ENCODE measurements around the gene NPC1.
A peak's percentile ranks its signal among the peaks of the same experiment; 100 is the strongest.
"Not testable (repeated sequence)": the region's sequence is repeated elsewhere in the genome, so short reads cannot be mapped to it uniquely, and the experiment has no call there.

The NPC1 gene

GRCh38 chr18:23519734-23520133, 66.6 kb downstream of the NPC1 start:
- no peak for TF ChIP-seq SPI1 (IDR thresholded peaks at IDR 0.05; ENCODE audit: low read depth, low read length)
- no peak for TF ChIP-seq PAX5 (IDR thresholded peaks at IDR 0.05; ENCODE audit: insufficient read depth, low read length, severe bottlenecking)
- TF ChIP-seq TAF1 (IDR thresholded peaks at IDR 0.05; ENCODE audit: low read depth, low read length), result no peak
- TF ChIP-seq POU2F2 (IDR thresholded peaks at IDR 0.05; ENCODE audit: low read depth, low read length), result no peak
- TF ChIP-seq POLR2AphosphoS5 (IDR thresholded peaks at IDR 0.05; ENCODE audit: low read depth, low read length), result no peak
- no peak for TF ChIP-seq POLR2A (IDR thresholded peaks at IDR 0.05; ENCODE audit: low read depth, low read length)
- FAIRE-seq (no peak), DNase-seq (ENCODE audit: insufficient read length, low spot score) (no peak)

- DNase-seq (ENCODE audit: insufficient read length, low spot score) (peak; percentile 47), FAIRE-seq (peak; percentile 94)
- TF ChIP-seq POU2F2 (IDR thresholded peaks at IDR 0.05; ENCODE audit: low read depth, low read length) (0 out of 2 replicates have a peak, but pooled peaks have one; percentile 47), PAX5 (IDR thresholded peaks at IDR 0.05; ENCODE audit: insufficient read depth, low read length, severe bottlenecking) (no peak), POLR2A (IDR thresholded peaks at IDR 0.05; ENCODE audit: low read depth, low read length) (no peak)
Observed at GRCh38 chr18:23515911-23516546, 70.3 kb downstream of the NPC1 start.

- DNase-seq (ENCODE audit: insufficient read length, low spot score) (no peak), FAIRE-seq (no peak)
- TF ChIP-seq SPI1 (IDR thresholded peaks at IDR 0.05; ENCODE audit: low read depth, low read length) (no peak), PAX5 (IDR thresholded peaks at IDR 0.05; ENCODE audit: insufficient read depth, low read length, severe bottlenecking) (no peak), TAF1 (IDR thresholded peaks at IDR 0.05; ENCODE audit: low read depth, low read length) (no peak), POLR2A (IDR thresholded peaks at IDR 0.05; ENCODE audit: low read depth, low read length) (no peak), POU2F2 (IDR thresholded peaks at IDR 0.05; ENCODE audit: low read depth, low read length) (no peak)
Observed at GRCh38 chr18:23512641-23513040, 73.7 kb downstream of the NPC1 start.

- DNase-seq (ENCODE audit: insufficient read length, low spot score); FAIRE-seq: not testable (repeated sequence)
Observed at GRCh38 chr18:23512216-23512615, 74.1 kb downstream of the NPC1 start.

- FAIRE-seq; DNase-seq (ENCODE audit: insufficient read length, low spot score): not testable (repeated sequence)
Observed at GRCh38 chr18:23510923-23511322, 75.4 kb downstream of the NPC1 start.

- no peak for TF ChIP-seq SPI1 (IDR thresholded peaks at IDR 0.05; ENCODE audit: low read depth, low read length)
- no peak for TF ChIP-seq POLR2A (IDR thresholded peaks at IDR 0.05; ENCODE audit: low read depth, low read length)
- TF ChIP-seq POU2F2 (IDR thresholded peaks at IDR 0.05; ENCODE audit: low read depth, low read length), result no peak
- TF ChIP-seq TAF1 (IDR thresholded peaks at IDR 0.05; ENCODE audit: low read depth, low read length), result no peak
- TF ChIP-seq PAX5 (IDR thresholded peaks at IDR 0.05; ENCODE audit: insufficient read depth, low read length, severe bottlenecking), result no peak
- no peak for TF ChIP-seq POLR2AphosphoS5 (IDR thresholded peaks at IDR 0.05; ENCODE audit: low read depth, low read length)
- DNase-seq (ENCODE audit: insufficient read length, low spot score), result no peak
- FAIRE-seq, result no peak
Observed at GRCh38 chr18:23506393-23506792, 79.9 kb downstream of the NPC1 start.

GRCh38 chr18:23504720-23505119, 81.6 kb downstream of the NPC1 start:
- TF ChIP-seq SPI1 (IDR thresholded peaks at IDR 0.05; ENCODE audit: low read depth, low read length) (no peak), POU2F2 (IDR thresholded peaks at IDR 0.05; ENCODE audit: low read depth, low read length) (no peak), TAF1 (IDR thresholded peaks at IDR 0.05; ENCODE audit: low read depth, low read length) (no peak), PAX5 (IDR thresholded peaks at IDR 0.05; ENCODE audit: insufficient read depth, low read length, severe bottlenecking) (no peak), POLR2A (IDR thresholded peaks at IDR 0.05; ENCODE audit: low read depth, low read length) (no peak), POLR2AphosphoS5 (IDR thresholded peaks at IDR 0.05; ENCODE audit: low read depth, low read length) (no peak)
- FAIRE-seq, result peak; percentile 47
- DNase-seq (ENCODE audit: insufficient read length, low spot score), result no peak

GRCh38 chr18:23503963-23504344, 82.4 kb downstream of the NPC1 start:
- FAIRE-seq (no peak), DNase-seq (ENCODE audit: insufficient read length, low spot score) (no peak)

GRCh38 chr18:23503038-23503962, 83.0 kb downstream of the NPC1 start, which contains the start of gene RMC1:
Gene RMC1 (plus strand): TSS chr18:23503511. CDS start chr18:23503619, 108 bp downstream.
- no peak for TF ChIP-seq SPI1 (IDR thresholded peaks at IDR 0.05; ENCODE audit: low read depth, low read length)
- TF ChIP-seq POLR2AphosphoS5 (IDR thresholded peaks at IDR 0.05; ENCODE audit: low read depth, low read length), result peak; percentile 87
- TF ChIP-seq TAF1 (IDR thresholded peaks at IDR 0.05; ENCODE audit: low read depth, low read length), result peak; percentile 60
- TF ChIP-seq POU2F2 (IDR thresholded peaks at IDR 0.05; ENCODE audit: low read depth, low read length), result peak; percentile 71; the same call in 1 of the 2 replicates
- peak; percentile 88 for TF ChIP-seq POLR2A (IDR thresholded peaks at IDR 0.05; ENCODE audit: low read depth, low read length)
- peak; percentile 78 for TF ChIP-seq PAX5 (IDR thresholded peaks at IDR 0.05; ENCODE audit: insufficient read depth, low read length, severe bottlenecking)
- DNase-seq (ENCODE audit: insufficient read length, low spot score) (peak; percentile 83), FAIRE-seq (peak; percentile 94)

More at GRCh38 chr18:23503963-23504344, 82.4 kb downstream of the NPC1 start:
- TF ChIP-seq POU2F2 (IDR thresholded peaks at IDR 0.05; ENCODE audit: low read depth, low read length) (no peak), POLR2AphosphoS5 (IDR thresholded peaks at IDR 0.05; ENCODE audit: low read depth, low read length) (no peak), POLR2A (IDR thresholded peaks at IDR 0.05; ENCODE audit: low read depth, low read length) (no peak), SPI1 (IDR thresholded peaks at IDR 0.05; ENCODE audit: low read depth, low read length) (no peak), PAX5 (IDR thresholded peaks at IDR 0.05; ENCODE audit: insufficient read depth, low read length, severe bottlenecking) (no peak), TAF1 (IDR thresholded peaks at IDR 0.05; ENCODE audit: low read depth, low read length) (no peak)
